Upper lobe of left lung (tissue), 4 donors: ENCODE measurements around the gene PPID.

Source experiments
- CTCF ChIP-seq, 6 experiments: fragments of 450-650 bp in 4 of 6; fragments of 200-600 bp in 2 of 6; sonication (generic) in 2 of 6; IDR thresholded peaks; one replicate each; pipeline ENCODE4 v1.5.1; 2016 to 2019; ENCODE audit warnings: antibody characterized with exemption in 6 of 6
- EP300 ChIP-seq, 4 donors: sonication (generic); formaldehyde crosslinking; IDR thresholded peaks; one replicate each; pipeline ENCODE4 v1.5.1; 2017; ENCODE audit warnings: antibody characterized with exemption in 4 of 4, control low read depth in 2 of 4
- POLR2A ChIP-seq, 4 donors: fragments of 450-650 bp; IDR thresholded peaks; one replicate each; pipeline ENCODE4 v1.5.1; 2016 to 2017; ENCODE audit warnings: antibody characterized with exemption in 4 of 4, mild to moderate bottlenecking in 2 of 4
- POLR2AphosphoS5 ChIP-seq, 2 donors: sonication (generic); formaldehyde crosslinking; IDR thresholded peaks; one replicate each; pipeline ENCODE4 v1.5.1; 2017; ENCODE audit warnings: antibody characterized with exemption in 2 of 2

- peak in 5 of 6 experiments; percentile 71 to 87 (median 82) for TF ChIP-seq CTCF (IDR thresholded peaks at IDR 0.05)
- TF ChIP-seq POLR2AphosphoS5 (IDR thresholded peaks at IDR 0.05), result peak; percentile 93 to 96
- peak in 1 of 4 donors; percentile 84 for TF ChIP-seq EP300 (IDR thresholded peaks at IDR 0.05)
- TF ChIP-seq POLR2A (IDR thresholded peaks at IDR 0.05), result peak in 3 of 4 donors; percentile 71 to 88 (median 88)
These were observed 51.0 kb downstream of the PPID start, which contains the start of gene ETFDH for GRCh38 chr4:158671915-158672806.
